ENCODE data around the gene OAS3. TPM values are rescaled to one million over a fixed set of nuclear protein-coding genes. Genes with fewer than 3 reads are reported as not detected.

OAS3 gene
- total RNA-seq, 1 experiment from 2014 or later = 25.5 TPM

- no peak for TF ChIP-seq EZH2phosphoT487 (IDR thresholded peaks at IDR 0.05; ENCODE audit: borderline replicate concordance, low read length)
- TF ChIP-seq, protein P1, sequence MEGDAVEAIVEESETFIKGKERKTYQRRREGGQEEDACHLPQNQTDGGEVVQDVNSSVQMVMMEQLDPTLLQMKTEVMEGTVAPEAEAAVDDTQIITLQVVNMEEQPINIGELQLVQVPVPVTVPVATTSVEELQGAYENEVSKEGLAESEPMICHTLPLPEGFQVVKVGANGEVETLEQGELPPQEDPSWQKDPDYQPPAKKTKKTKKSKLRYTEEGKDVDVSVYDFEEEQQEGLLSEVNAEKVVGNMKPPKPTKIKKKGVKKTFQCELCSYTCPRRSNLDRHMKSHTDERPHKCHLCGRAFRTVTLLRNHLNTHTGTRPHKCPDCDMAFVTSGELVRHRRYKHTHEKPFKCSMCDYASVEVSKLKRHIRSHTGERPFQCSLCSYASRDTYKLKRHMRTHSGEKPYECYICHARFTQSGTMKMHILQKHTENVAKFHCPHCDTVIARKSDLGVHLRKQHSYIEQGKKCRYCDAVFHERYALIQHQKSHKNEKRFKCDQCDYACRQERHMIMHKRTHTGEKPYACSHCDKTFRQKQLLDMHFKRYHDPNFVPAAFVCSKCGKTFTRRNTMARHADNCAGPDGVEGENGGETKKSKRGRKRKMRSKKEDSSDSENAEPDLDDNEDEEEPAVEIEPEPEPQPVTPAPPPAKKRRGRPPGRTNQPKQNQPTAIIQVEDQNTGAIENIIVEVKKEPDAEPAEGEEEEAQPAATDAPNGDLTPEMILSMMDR (conservative IDR thresholded peaks at IDR 0.05; ENCODE audit: low read depth, low read length) = no peak
- TF ChIP-seq EZH2 (IDR thresholded peaks at IDR 0.05; ENCODE audit: low read length, unreplicated experiment) = no peak
- Histone ChIP-seq H3K9me3 (ENCODE audit: low read length) (0 out of 2 replicates have a peak, but pooled peaks cover 4% of the 10 kb centered on the region), H4K20me1 (ENCODE audit: low read length) (no peaks in the 10 kb centered on the region), H3K27ac (ENCODE audit: low read length) (no peak overlapping the region), H2AFZ (ENCODE audit: low read length) (no peak overlapping the region), H3K4me1 (ENCODE audit: insufficient read depth, low read length) (peaks cover 8% of the 10 kb centered on the region; the same call in 1 of the 2 replicates), H3K9ac (ENCODE audit: low read length) (no peak overlapping the region), H3K4me2 (ENCODE audit: low read length) (no peak overlapping the region), H3K79me2 (ENCODE audit: low read length) (no peaks in the 10 kb centered on the region), H3K9me2 (replicated peaks; ENCODE audit: low read length) (no peaks in the 10 kb centered on the region), H3K36me3 (ENCODE audit: low read depth, low read length) (no peaks in the 10 kb centered on the region), H3K4me3 (ENCODE audit: low read length) (no peak overlapping the region), H3F3A (ENCODE audit: low read length, unreplicated experiment) (no peaks in the 10 kb centered on the region), H3K27me3 (ENCODE audit: low read length) (no peaks in the 10 kb centered on the region)
- intact Hi-C loops (cut with micrococcal nuclease) = no loop called here
- no TSS peak for BruUV-seq (replicated peaks)
- ATAC-seq (no peak), DNase-seq (no peak)
- ChIA-PET CTCF (no interaction called here), POLR2A (ENCODE audit: unreplicated experiment) (no interaction called here)
Observed at GRCh38 chr12:112929715-112930114, 8.6 kb upstream of the OAS3 start.

DNA sequence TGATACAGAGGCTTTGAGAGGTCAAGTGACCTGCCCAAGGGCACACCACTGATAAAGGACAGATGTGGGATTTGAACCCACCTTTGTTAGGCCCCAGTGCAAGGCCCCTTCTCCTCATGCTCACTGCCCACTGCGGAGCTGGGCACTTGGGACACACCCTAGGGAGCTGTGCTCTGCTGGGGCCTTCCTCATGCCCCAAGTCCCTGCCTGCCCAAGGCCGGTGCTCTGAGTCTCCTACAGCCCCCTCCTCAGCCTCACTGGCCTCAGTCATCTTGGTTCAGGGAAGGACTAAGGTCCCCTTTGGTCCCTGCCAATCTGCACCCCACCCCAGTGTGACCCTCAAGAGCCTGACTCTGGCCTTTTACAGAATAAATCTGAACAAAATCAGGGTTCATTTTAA lies 7.9 kb upstream of the OAS3 start:
- H3K4me2 ChIP-seq (ENCODE audit: low read length) = no peak overlapping the region
- no peaks in the 10 kb centered on the region for H3K36me3 ChIP-seq (ENCODE audit: low read depth, low read length)
- no peak overlapping the region for H3K9ac ChIP-seq (ENCODE audit: low read length)
- POLR2A ChIA-PET (ENCODE audit: unreplicated experiment) = no interaction called here
- no peak overlapping the region for H3K27ac ChIP-seq (ENCODE audit: low read length)
- peaks cover 8% of the 10 kb centered on the region; the same call in 1 of the 2 replicates for H3K4me1 ChIP-seq (ENCODE audit: insufficient read depth, low read length)
- no peak overlapping the region for H2AFZ ChIP-seq (ENCODE audit: low read length)
- CTCF ChIA-PET = no interaction called here
- no peak overlapping the region for H3K4me3 ChIP-seq (ENCODE audit: low read length)
- no peaks in the 10 kb centered on the region for H3K79me2 ChIP-seq (ENCODE audit: low read length)
- TF ChIP-seq EZH2phosphoT487 (IDR thresholded peaks at IDR 0.05; ENCODE audit: borderline replicate concordance, low read length) (no peak), EZH2 (IDR thresholded peaks at IDR 0.05; ENCODE audit: low read length, unreplicated experiment) (no peak)
- TF ChIP-seq, protein P1 (conservative IDR thresholded peaks at IDR 0.05; ENCODE audit: low read depth, low read length) = no peak
- DNase-seq (no peak), ATAC-seq (no peak)
- H3K9me3 ChIP-seq (ENCODE audit: low read length) = 0 out of 2 replicates have a peak, but pooled peaks cover 4% of the 10 kb centered on the region
- H4K20me1 ChIP-seq (ENCODE audit: low read length) = no peaks in the 10 kb centered on the region
- no TSS peak for BruUV-seq (replicated peaks)
- no peaks in the 10 kb centered on the region for H3K27me3 ChIP-seq (ENCODE audit: low read length)
- H3F3A ChIP-seq (ENCODE audit: low read length, unreplicated experiment) = no peaks in the 10 kb centered on the region
- intact Hi-C loops (cut with micrococcal nuclease) = no loop called here
- no peaks in the 10 kb centered on the region for H3K9me2 ChIP-seq (replicated peaks; ENCODE audit: low read length)

- no TSS peak for BruUV-seq (replicated peaks)
- CTCF ChIA-PET = no interaction called here
- TF ChIP-seq, protein P1 (conservative IDR thresholded peaks at IDR 0.05; ENCODE audit: low read depth, low read length) = no peak
- TF ChIP-seq EZH2 (IDR thresholded peaks at IDR 0.05; ENCODE audit: low read length, unreplicated experiment) = no peak
- no peak for TF ChIP-seq EZH2phosphoT487 (IDR thresholded peaks at IDR 0.05; ENCODE audit: borderline replicate concordance, low read length)
- no peaks in the 10 kb centered on the region for H3F3A ChIP-seq (ENCODE audit: low read length, unreplicated experiment)
- H3K9me3 ChIP-seq (ENCODE audit: low read length) = 0 out of 2 replicates have a peak, but pooled peaks cover 1% of the 10 kb centered on the region
- H3K4me3 ChIP-seq (ENCODE audit: low read length) = no peak overlapping the region
- POLR2A ChIA-PET (ENCODE audit: unreplicated experiment) = no interaction called here
- intact Hi-C loops (cut with micrococcal nuclease) = no loop called here
- H3K27me3 ChIP-seq (ENCODE audit: low read length) = no peaks in the 10 kb centered on the region
- peaks cover 10% of the 10 kb centered on the region; the same call in 1 of the 2 replicates for H3K4me1 ChIP-seq (ENCODE audit: insufficient read depth, low read length)
- H3K27ac ChIP-seq (ENCODE audit: low read length) = no peak overlapping the region
- no peaks in the 10 kb centered on the region for H3K36me3 ChIP-seq (ENCODE audit: low read depth, low read length)
- no peaks in the 10 kb centered on the region for H4K20me1 ChIP-seq (ENCODE audit: low read length)
- no peaks in the 10 kb centered on the region for H3K79me2 ChIP-seq (ENCODE audit: low read length)
- H3K4me2 ChIP-seq (ENCODE audit: low read length) = 0 out of 2 replicates have a peak overlapping the region, but pooled peaks have one; percentile 5
- ATAC-seq = peak; percentile 64
- H2AFZ ChIP-seq (ENCODE audit: low read length) = no peak overlapping the region
- H3K9me2 ChIP-seq (replicated peaks; ENCODE audit: low read length) = no peaks in the 10 kb centered on the region
- no peak overlapping the region for H3K9ac ChIP-seq (ENCODE audit: low read length)
- peak; percentile 11 for DNase-seq
Observed at GRCh38 chr12:112932485-112933128, 5.7 kb upstream of the OAS3 start.
